HG03103 (cell line): Measurements from ENCODE around the gene NFIX.

Experiments
- ATAC-seq: cut with Tn5 transposase; IDR thresholded peaks from one replicate; pipeline ENCODE4 v1.9.1; 2021; ENCODE audit warnings: low read depth; ENCODE audit not compliant: unreplicated experiment

The NFIX gene

GRCh38 chr19:13006431-13007281, 11.4 kb downstream of the NFIX start:
- no peak for ATAC-seq

GRCh38 chr19:13007292-13008045, 12.2 kb downstream of the NFIX start:
- no peak for ATAC-seq

- ATAC-seq = no peak
These were observed 13.9 kb downstream of the NFIX start for GRCh38 chr19:13008926-13009787.

- no peak for ATAC-seq
These were observed 15.0 kb downstream of the NFIX start for GRCh38 chr19:13010038-13010991.

- no peak for ATAC-seq
These were observed 15.8 kb downstream of the NFIX start for GRCh38 chr19:13010992-13011652.

GRCh38 chr19:13011653-13012389, 16.5 kb downstream of the NFIX start:
- no peak for ATAC-seq

- no peak for ATAC-seq
These were observed 17.1 kb downstream of the NFIX start for GRCh38 chr19:13012390-13012689.

GRCh38 chr19:13012690-13013608, 17.7 kb downstream of the NFIX start:
- no peak for ATAC-seq

GRCh38 chr19:13013649-13014048, 18.4 kb downstream of the NFIX start:
- ATAC-seq = no peak

- ATAC-seq = no peak
These were observed 19.0 kb downstream of the NFIX start for GRCh38 chr19:13014101-13014920.

- no peak for ATAC-seq
These were observed 19.6 kb downstream of the NFIX start for GRCh38 chr19:13014921-13015280.

GRCh38 chr19:13015361-13016223, 20.3 kb downstream of the NFIX start:
- ATAC-seq = no peak

GRCh38 chr19:13016245-13016627, 21.0 kb downstream of the NFIX start:
- no peak for ATAC-seq

GRCh38 chr19:13016628-13017305, 21.5 kb downstream of the NFIX start:
- no peak for ATAC-seq

- ATAC-seq = no peak
These were observed 22.2 kb downstream of the NFIX start for GRCh38 chr19:13017306-13018034.
